Neutrophil (primary cell): ENCODE results near the gene EFCAB13.

Experiments used
- H3K27ac ChIP-seq: fragments of 200-600 bp; sonication (generic); 2 replicates; pipeline ENCODE4 v1.5.1; 2016; ENCODE audit warnings: mild to moderate bottlenecking, moderate library complexity
- H3K27me3 ChIP-seq: fragments of 200-600 bp; sonication (generic); 2 replicates; pipeline ENCODE4 v1.6.0; 2016; ENCODE audit warnings: mild to moderate bottlenecking
- H3K36me3 ChIP-seq: fragments of 200-600 bp; sonication (generic); 2 replicates; pipeline ENCODE4 v1.5.1; 2017
- H3K4me1 ChIP-seq, 2 experiments: fragments of 200-600 bp in 1 of 2; sonication (generic) in 1 of 2; 1 replicate in 1 of 2; 2 replicates in 1 of 2; pipeline versions ENCODE4 v1.5.1 to v1.6.1; 2013 to 2016; ENCODE audit warnings: low read depth in 1 of 2, low read length in 1 of 2, mild to moderate bottlenecking in 1 of 2, moderate library complexity in 1 of 2; ENCODE audit not compliant: control insufficient read depth in 1 of 2, insufficient read depth in 1 of 2
- H3K4me3 ChIP-seq, 2 experiments: fragments of 200-600 bp in 1 of 2; sonication (generic) in 1 of 2; 1 replicate in 1 of 2; 2 replicates in 1 of 2; pipeline ENCODE4 v1.5.1; 2013 to 2016; ENCODE audit warnings: low read depth in 1 of 2, low read length in 1 of 2, mild to moderate bottlenecking in 1 of 2, moderate library complexity in 1 of 2
- H3K9me3 ChIP-seq: fragments of 200-600 bp; sonication (generic); 2 replicates; pipeline ENCODE4 v1.5.1; 2016
- CTCF ChIP-seq: fragments of 200-600 bp; sonication (generic); IDR thresholded peaks from 2 replicates; pipeline ENCODE4 v1.5.1; 2016; ENCODE audit warnings: antibody characterized with exemption

Gene EFCAB13

GRCh38 chr17:47285003-47285402 is 38.8 kb upstream of the EFCAB13 start:
- Histone ChIP-seq H3K36me3 (no peaks in the 10 kb centered on the region), H3K4me3 (no peak overlapping the region), H3K9me3 (no peaks in the 10 kb centered on the region)

GRCh38 chr17:47286198-47286914 is 37.4 kb upstream of the EFCAB13 start:
- Histone ChIP-seq H3K9me3 (no peaks in the 10 kb centered on the region), H3K27me3 (peaks cover 9% of the 10 kb centered on the region), H3K4me3 (no peak overlapping the region), H3K27ac (no peak overlapping the region), H3K4me1 (no peaks in the 10 kb centered on the region), H3K36me3 (no peaks in the 10 kb centered on the region)
- no peak for TF ChIP-seq CTCF

More at GRCh38 chr17:47285003-47285402, 38.8 kb upstream of the EFCAB13 start:
- Histone ChIP-seq H3K27me3 (peaks cover 9% of the 10 kb centered on the region), H3K27ac (no peak overlapping the region), H3K4me1 (no peaks in the 10 kb centered on the region)
- TF ChIP-seq CTCF: no peak

GRCh38 chr17:47287068-47287467 is 36.7 kb upstream of the EFCAB13 start:
- TF ChIP-seq CTCF: no peak
- Histone ChIP-seq H3K4me3 (no peak overlapping the region), H3K9me3 (no peaks in the 10 kb centered on the region), H3K27ac (no peak overlapping the region), H3K27me3 (peaks cover 9% of the 10 kb centered on the region), H3K4me1 (no peaks in the 10 kb centered on the region), H3K36me3 (no peaks in the 10 kb centered on the region)

- H3K27ac ChIP-seq: no peak overlapping the region
- H3K36me3 ChIP-seq: no peaks in the 10 kb centered on the region
- TF ChIP-seq CTCF: no peak
- H3K27me3 ChIP-seq: peaks cover 9% of the 10 kb centered on the region
- no peaks in the 10 kb centered on the region for H3K9me3 ChIP-seq
- H3K4me1 ChIP-seq: no peaks in the 10 kb centered on the region
- no peak overlapping the region for H3K4me3 ChIP-seq
Observed at GRCh38 chr17:47287639-47288038, 36.1 kb upstream of the EFCAB13 start.

GRCh38 chr17:47288531-47289116 is 35.1 kb upstream of the EFCAB13 start:
- no peaks in the 10 kb centered on the region for H3K9me3 ChIP-seq
- peaks cover 9% of the 10 kb centered on the region for H3K27me3 ChIP-seq
- no peak for TF ChIP-seq CTCF
- no peak overlapping the region for H3K4me3 ChIP-seq
- H3K27ac ChIP-seq: no peak overlapping the region
- H3K4me1 ChIP-seq: no peaks in the 10 kb centered on the region
- no peaks in the 10 kb centered on the region for H3K36me3 ChIP-seq
